CD4-positive, CD25-positive, alpha-beta regulatory T cell (primary cell): ENCODE data around the gene HIBCH. TPM values are rescaled to one million over a fixed set of nuclear protein-coding genes. Genes with fewer than 3 reads are reported as not detected.

ENCODE experiments used
- ATAC-seq, 2 donors: fragments of 150-1000 bp; cut with Tn5 transposase; one replicate each; pipeline ENCODE4 v1.10.0; 2021; ENCODE audit warnings: low read depth in 2 of 2, moderate number of reproducible peaks in 2 of 2, moderate library complexity in 1 of 2
- DNase-seq, 3 donors: peaks; one replicate each; pipeline versions ENCODE4 v3.0.0 to v3.0.0-alpha.2; 2012 to 2022; ENCODE audit warnings: mixed read lengths in 1 of 3
- H3K27ac ChIP-seq: one replicate; pipeline ENCODE4 v1.7.0; 2013; ENCODE audit warnings: mild to moderate bottlenecking, low read length; ENCODE audit not compliant: insufficient read depth, poor library complexity, severe bottlenecking
- H3K27me3 ChIP-seq: one replicate; pipeline ENCODE4 v1.7.0; 2013; ENCODE audit warnings: low read length; ENCODE audit not compliant: control insufficient read depth, insufficient read depth
- H3K36me3 ChIP-seq: one replicate; pipeline ENCODE4 v1.7.0; 2013; ENCODE audit warnings: mild to moderate bottlenecking, low read length, moderate library complexity; ENCODE audit not compliant: control insufficient read depth, insufficient read depth
- H3K4me1 ChIP-seq: 2 replicates; pipeline ENCODE4 v1.7.0; 2013; ENCODE audit warnings: mild to moderate bottlenecking, low read length; ENCODE audit not compliant: insufficient read depth, control insufficient read depth, poor library complexity, severe bottlenecking
- H3K4me3 ChIP-seq: one replicate; pipeline ENCODE4 v1.7.0; 2013; ENCODE audit warnings: low read depth, mild to moderate bottlenecking, low read length, moderate library complexity
- H3K9me3 ChIP-seq, 2 experiments: 1 replicate in 1 of 2; 2 replicates in 1 of 2; pipeline ENCODE4 v1.7.0; 2013; ENCODE audit warnings: low read length in 2 of 2, mild to moderate bottlenecking in 1 of 2, moderate library complexity in 1 of 2; ENCODE audit not compliant: control insufficient read depth in 2 of 2
- H3K27ac Mint-ChIP-seq, 3 donors: one replicate each; pipeline ENCODE4 v1.8.0; 2020 to 2022; ENCODE audit warnings: mild to moderate bottlenecking in 3 of 3, mixed read lengths in 3 of 3, moderate library complexity in 2 of 3
- H3K27me3 Mint-ChIP-seq: one replicate; pipeline ENCODE4 v1.8.0; 2022; ENCODE audit warnings: mild to moderate bottlenecking, mixed read lengths
- H3K36me3 Mint-ChIP-seq: one replicate; pipeline ENCODE4 v1.8.0; 2020; ENCODE audit warnings: mixed read lengths
- H3K4me1 Mint-ChIP-seq, 4 donors: one replicate each; pipeline ENCODE4 v1.8.0; 2020 to 2022; ENCODE audit warnings: mixed read lengths in 4 of 4, mild to moderate bottlenecking in 1 of 4
- H3K4me3 Mint-ChIP-seq, 4 donors: one replicate each; pipeline ENCODE4 v1.8.0; 2020 to 2022; ENCODE audit warnings: mild to moderate bottlenecking in 4 of 4, mixed read lengths in 4 of 4, moderate library complexity in 3 of 4
- H3K9me3 Mint-ChIP-seq, 7 donors: one replicate each; pipeline ENCODE4 v1.8.0; 2020 to 2022; ENCODE audit warnings: mixed read lengths in 7 of 7, mild to moderate bottlenecking in 3 of 7, moderate library complexity in 2 of 7
- polyA plus RNA-seq, 4 donors: library from polyadenylated mRNA; unstranded; fragments of 300-500 nt; fragmentation: Illumina TruSeq; gene quantifications; one replicate each; pipeline ENCODE4 v1.2.3, GENCODE V29; 2021
- total RNA-seq: library from RNA; stranded (reverse); gene quantifications from one replicate; pipeline ENCODE4 v1.2.3, GENCODE V29; 2022

Gene HIBCH
- 21.0 TPM for total RNA-seq
- polyA plus RNA-seq: 10 to 100 TPM; 21.3 to 31.2 (median 24.2) TPM

GRCh38 chr2:190319555-190320498 lies at the start of gene HIBCH:
Gene HIBCH (minus strand): TSS chr2:190319826. CDS start chr2:190319750, 76 bp downstream.
- H3K9me3 ChIP-seq: no peaks in the 10 kb centered on the region
- H3K4me3 Mint-ChIP-seq: peak within 1 kb of the TSS; percentile 98 to 100 (median 99)
- no peaks in the 10 kb centered on the region for H3K36me3 ChIP-seq
- no peaks in the 10 kb centered on the region for H3K27me3 ChIP-seq
- H3K27me3 Mint-ChIP-seq: peaks cover 5% of the 10 kb centered on the region
- H3K4me1 ChIP-seq: peaks cover 33% of the 10 kb centered on the region
- no peaks in the 10 kb centered on the region for H3K36me3 Mint-ChIP-seq
- H3K27ac Mint-ChIP-seq: peak within 1 kb of the TSS; percentile 99
- peak within 1 kb of the TSS; percentile 91 for H3K4me3 ChIP-seq
- peak; percentile 83 to 84 for ATAC-seq
- H3K9me3 Mint-ChIP-seq: peaks cover 0 to 2% (median 0%) of the 10 kb centered on the region in 7 donors
- peaks cover 17 to 63% (median 44%) of the 10 kb centered on the region in 4 donors for H3K4me1 Mint-ChIP-seq
- peak; percentile 71 to 92 (median 85) for DNase-seq
- peak within 1 kb of the TSS; percentile 87 for H3K27ac ChIP-seq

GRCh38 chr2:190367091-190367490 lies 47.5 kb upstream of the HIBCH start:
- no peaks in the 10 kb centered on the region for H3K27me3 ChIP-seq
- H3K36me3 ChIP-seq: peaks cover 14% of the 10 kb centered on the region
- H3K4me3 ChIP-seq: no peak overlapping the region
- Mint-ChIP-seq H3K27ac (no peak overlapping the region), H3K36me3 (peaks cover 33% of the 10 kb centered on the region), H3K4me3 (no peak overlapping the region), H3K4me1 (peaks cover 2 to 13% (median 7%) of the 10 kb centered on the region in 4 donors), H3K27me3 (no peaks in the 10 kb centered on the region), H3K9me3 (no peaks in the 10 kb centered on the region)
- no peak overlapping the region for H3K27ac ChIP-seq
- DNase-seq (no peak), ATAC-seq (no peak)
- H3K9me3 ChIP-seq: no peaks in the 10 kb centered on the region
- H3K4me1 ChIP-seq: peaks cover 3% of the 10 kb centered on the region

GRCh38 chr2:190366248-190366753 lies 46.7 kb upstream of the HIBCH start:
- Histone ChIP-seq H3K4me1 (peaks cover 10% of the 10 kb centered on the region), H3K27me3 (no peaks in the 10 kb centered on the region), H3K9me3 (no peaks in the 10 kb centered on the region), H3K27ac (no peak overlapping the region), H3K4me3 (no peak overlapping the region), H3K36me3 (peaks cover 14% of the 10 kb centered on the region)
- Mint-ChIP-seq H3K4me3 (no peak overlapping the region), H3K36me3 (peaks cover 33% of the 10 kb centered on the region), H3K4me1 (peaks cover 2 to 18% (median 13%) of the 10 kb centered on the region in 4 donors), H3K27me3 (no peaks in the 10 kb centered on the region), H3K27ac (no peak overlapping the region), H3K9me3 (no peaks in the 10 kb centered on the region)
- DNase-seq (no peak), ATAC-seq (no peak)

GRCh38 chr2:190365499-190366204 lies 46.0 kb upstream of the HIBCH start:
- peaks cover 8% of the 10 kb centered on the region for H3K36me3 ChIP-seq
- H3K4me3 Mint-ChIP-seq: no peak overlapping the region
- H3K27me3 Mint-ChIP-seq: no peaks in the 10 kb centered on the region
- peaks cover 28% of the 10 kb centered on the region for H3K36me3 Mint-ChIP-seq
- no peaks in the 10 kb centered on the region for H3K9me3 ChIP-seq
- no peak overlapping the region for H3K27ac Mint-ChIP-seq
- no peak overlapping the region for H3K27ac ChIP-seq
- ATAC-seq: no peak
- no peaks in the 10 kb centered on the region for H3K9me3 Mint-ChIP-seq
- peaks cover 6 to 25% (median 14%) of the 10 kb centered on the region in 4 donors for H3K4me1 Mint-ChIP-seq
- DNase-seq: no peak
- no peaks in the 10 kb centered on the region for H3K27me3 ChIP-seq
- peaks cover 17% of the 10 kb centered on the region for H3K4me1 ChIP-seq
- H3K4me3 ChIP-seq: no peak overlapping the region

- peaks cover 15 to 46% (median 29%) of the 10 kb centered on the region in 4 donors for H3K4me1 Mint-ChIP-seq
- Histone ChIP-seq H3K27ac (no peak overlapping the region), H3K27me3 (no peaks in the 10 kb centered on the region), H3K4me3 (no peak overlapping the region), H3K4me1 (peaks cover 29% of the 10 kb centered on the region), H3K36me3 (peaks cover 3% of the 10 kb centered on the region), H3K9me3 (no peaks in the 10 kb centered on the region)
- H3K27me3 Mint-ChIP-seq: no peaks in the 10 kb centered on the region
- DNase-seq: no peak
- no peak overlapping the region for H3K4me3 Mint-ChIP-seq
- H3K36me3 Mint-ChIP-seq: peaks cover 10% of the 10 kb centered on the region
- H3K27ac Mint-ChIP-seq: no peak overlapping the region
- no peaks in the 10 kb centered on the region for H3K9me3 Mint-ChIP-seq
- no peak for ATAC-seq
Measured at GRCh38 chr2:190362894-190363293, 43.3 kb upstream of the HIBCH start.

- peaks cover 15 to 46% (median 29%) of the 10 kb centered on the region in 4 donors for H3K4me1 Mint-ChIP-seq
- peak overlapping the region in 2 of 4 donors; percentile 4 to 59 for H3K4me3 Mint-ChIP-seq
- H3K36me3 Mint-ChIP-seq: peaks cover 4% of the 10 kb centered on the region
- Histone ChIP-seq H3K27me3 (no peaks in the 10 kb centered on the region), H3K36me3 (no peaks in the 10 kb centered on the region), H3K4me1 (peaks cover 29% of the 10 kb centered on the region), H3K9me3 (no peaks in the 10 kb centered on the region), H3K4me3 (peak overlapping the region; percentile 84), H3K27ac (no peak overlapping the region)
- H3K27ac Mint-ChIP-seq: no peak overlapping the region
- ATAC-seq: no peak
- no peaks in the 10 kb centered on the region for H3K9me3 Mint-ChIP-seq
- DNase-seq: no peak
- H3K27me3 Mint-ChIP-seq: no peaks in the 10 kb centered on the region
Measured at GRCh38 chr2:190361572-190361971, 41.9 kb upstream of the HIBCH start.

- Histone ChIP-seq H3K9me3 (no peaks in the 10 kb centered on the region), H3K27ac (peak overlapping the region; percentile 71), H3K4me3 (peak overlapping the region; percentile 84), H3K27me3 (no peaks in the 10 kb centered on the region), H3K36me3 (no peaks in the 10 kb centered on the region), H3K4me1 (peaks cover 29% of the 10 kb centered on the region)
- Mint-ChIP-seq H3K4me1 (peaks cover 15 to 46% (median 29%) of the 10 kb centered on the region in 4 donors), H3K4me3 (peak overlapping the region; percentile 85 to 99 (median 92)), H3K27me3 (no peaks in the 10 kb centered on the region), H3K36me3 (peaks cover 4% of the 10 kb centered on the region), H3K27ac (no peak overlapping the region), H3K9me3 (no peaks in the 10 kb centered on the region)
- ATAC-seq: no peak
- DNase-seq: no peak
Measured at GRCh38 chr2:190360965-190361364, 41.3 kb upstream of the HIBCH start.
